GM19395 (cell line): ENCODE results near the gene RARB.
A peak's percentile ranks its signal among the peaks of the same experiment; 100 is the strongest.

Experiments used
- ATAC-seq: cut with Tn5 transposase; IDR thresholded peaks from one replicate; pipeline ENCODE4 v1.9.1; 2021; ENCODE audit warnings: mild to moderate bottlenecking, moderate library complexity; ENCODE audit not compliant: unreplicated experiment

RARB gene

GRCh38 chr3:25589104-25589782 is 161.2 kb downstream of the RARB start:
- ATAC-seq, result no peak

- ATAC-seq, result no peak
These were observed 161.8 kb downstream of the RARB start for GRCh38 chr3:25589783-25590258.

- no peak for ATAC-seq
These were observed 164.5 kb downstream of the RARB start for GRCh38 chr3:25592510-25592968.

DNA sequence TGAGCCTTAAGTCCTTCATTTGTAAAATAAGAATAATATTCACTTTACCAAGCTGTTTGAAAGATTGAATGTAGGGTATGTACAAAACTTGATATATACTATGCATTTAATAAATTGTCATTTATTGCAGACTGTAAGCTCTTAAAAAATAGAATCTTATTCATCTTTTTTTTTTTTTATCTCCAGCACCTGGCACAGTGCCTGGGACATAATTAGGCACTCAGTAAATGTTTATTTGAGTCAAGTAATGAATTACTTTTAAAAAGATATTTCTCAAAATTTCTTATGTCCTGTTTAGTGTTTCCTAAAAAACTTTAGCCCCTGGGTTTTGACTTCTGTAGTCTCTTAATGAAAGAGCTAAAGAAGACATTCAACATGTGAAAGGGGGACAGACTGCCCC is 164.9 kb downstream of the RARB start:
- no peak for ATAC-seq

DNA sequence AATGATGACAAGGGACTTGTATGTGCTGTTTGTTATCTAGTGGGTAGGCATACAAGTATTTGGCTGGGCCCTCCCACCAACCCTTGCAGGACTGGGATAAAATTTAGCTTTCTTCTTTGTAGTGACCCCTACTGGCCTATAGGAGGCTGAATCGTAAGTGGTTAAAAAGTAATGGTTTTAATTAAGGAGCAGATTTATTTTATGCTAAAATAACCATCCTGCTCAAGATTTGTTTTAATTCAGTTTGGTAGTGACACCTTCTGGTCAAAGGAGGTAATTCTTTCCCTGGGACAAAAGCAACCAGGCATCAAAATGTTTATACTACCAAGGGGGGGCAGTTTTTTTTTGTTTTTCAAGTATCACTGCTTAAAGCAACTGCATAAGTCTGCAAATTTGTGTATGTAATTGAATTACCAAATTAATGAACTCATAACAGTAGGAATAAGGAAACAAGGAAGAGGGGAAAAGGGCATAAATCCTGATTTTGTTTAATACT is 166.0 kb downstream of the RARB start:
- peak; percentile 59 for ATAC-seq

- no peak for ATAC-seq
These were observed 169.6 kb downstream of the RARB start for GRCh38 chr3:25597535-25598101.

DNA sequence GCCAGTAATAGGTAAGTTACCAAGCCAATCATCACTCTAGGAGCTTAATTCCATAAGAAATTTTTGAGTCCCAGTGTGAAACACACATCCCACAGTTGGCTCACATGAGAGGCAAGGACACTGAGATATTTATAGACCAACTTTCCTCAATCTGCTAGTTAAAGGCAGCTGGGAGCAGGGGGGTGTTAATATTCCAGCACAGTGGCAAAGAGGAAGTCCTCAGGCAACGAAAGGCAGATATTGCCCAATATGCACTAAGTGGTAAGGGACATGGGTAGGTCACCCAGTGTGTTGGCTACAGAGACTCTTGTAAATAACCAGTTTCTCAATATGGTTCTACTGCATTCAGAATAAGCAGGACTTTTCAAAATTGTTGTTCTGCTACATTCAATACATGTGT is 175.6 kb downstream of the RARB start:
- no peak for ATAC-seq

DNA sequence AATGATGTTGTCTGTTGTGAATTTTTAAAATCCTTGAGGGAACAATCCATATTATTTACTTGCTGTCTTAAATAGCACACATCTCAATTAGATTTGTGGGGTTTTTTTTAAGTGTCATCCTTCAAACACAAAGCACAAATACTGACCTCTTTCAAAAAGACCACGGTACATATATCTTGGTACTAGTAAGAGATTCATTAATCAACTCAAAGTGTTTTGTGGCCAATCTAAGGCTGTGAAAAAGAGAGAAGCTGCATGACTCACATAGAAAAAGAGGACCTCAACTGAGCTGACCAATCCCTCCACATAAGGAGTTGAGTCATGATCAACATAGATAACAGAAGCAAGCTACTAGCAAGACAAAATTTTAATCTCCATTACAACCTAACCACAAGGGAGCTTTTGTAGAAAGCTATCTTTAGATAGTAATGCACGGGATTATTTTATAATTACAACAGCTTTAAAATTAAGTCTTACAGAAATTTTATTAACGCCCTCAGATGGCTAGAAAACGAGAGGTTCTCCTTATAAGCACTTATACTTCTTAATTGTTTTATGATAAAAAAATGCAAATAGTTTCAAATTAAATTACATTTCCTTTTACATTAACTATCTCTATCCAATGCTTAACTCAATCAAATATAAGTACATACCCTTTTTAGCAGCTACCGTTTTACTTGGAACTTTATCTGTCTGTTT is 176.2 kb downstream of the RARB start:
- ATAC-seq, result no peak

GRCh38 chr3:25610167-25610566 is 182.1 kb downstream of the RARB start:
- ATAC-seq, result peak; percentile 77

- ATAC-seq, result no peak
These were observed 182.7 kb downstream of the RARB start for GRCh38 chr3:25610779-25611178.

- ATAC-seq, result no peak
These were observed 183.1 kb downstream of the RARB start for GRCh38 chr3:25611193-25611592.

DNA sequence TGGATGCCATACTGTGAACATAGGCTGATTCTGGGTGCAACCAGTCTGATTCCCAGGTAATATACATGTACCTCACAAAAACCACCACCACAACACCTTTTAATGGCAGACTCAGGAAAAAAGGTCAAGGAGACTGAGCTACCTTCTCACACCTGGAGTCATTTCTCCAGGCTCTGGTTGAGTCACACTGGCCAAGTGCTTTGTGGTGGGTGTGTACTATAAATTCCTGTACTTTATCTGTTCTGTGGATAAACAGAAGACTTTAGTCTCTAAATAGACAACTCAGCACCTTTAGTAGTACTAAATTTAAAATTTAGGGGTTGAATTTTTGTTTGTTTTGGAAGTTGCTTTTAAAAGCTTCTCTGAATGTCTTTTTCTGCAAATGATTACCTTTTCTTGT is 190.0 kb downstream of the RARB start:
- ATAC-seq, result no peak

DNA sequence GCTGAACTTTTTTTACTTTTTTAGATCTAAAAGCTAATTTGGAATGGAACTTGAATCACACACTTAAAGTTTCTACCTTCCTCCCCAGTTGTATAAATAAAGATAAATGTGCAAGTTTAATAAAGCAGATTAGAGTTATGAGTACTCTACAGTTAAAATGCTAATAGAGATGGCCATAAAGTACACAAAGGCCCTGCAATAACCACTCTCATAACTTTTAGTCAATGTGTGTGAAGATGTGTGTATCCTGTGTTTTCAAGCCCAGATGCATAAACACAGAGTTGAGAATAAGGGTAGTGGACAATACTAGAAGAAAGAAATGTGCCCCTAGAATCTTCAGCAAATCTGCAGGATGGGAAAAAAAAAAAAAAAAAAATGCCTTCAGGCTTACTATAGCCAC is 191.3 kb downstream of the RARB start:
- ATAC-seq, result no peak

- no peak for ATAC-seq
These were observed 192.4 kb downstream of the RARB start for GRCh38 chr3:25620493-25620892.

GRCh38 chr3:25621087-25621486 is 193.0 kb downstream of the RARB start:
- no peak for ATAC-seq

DNA sequence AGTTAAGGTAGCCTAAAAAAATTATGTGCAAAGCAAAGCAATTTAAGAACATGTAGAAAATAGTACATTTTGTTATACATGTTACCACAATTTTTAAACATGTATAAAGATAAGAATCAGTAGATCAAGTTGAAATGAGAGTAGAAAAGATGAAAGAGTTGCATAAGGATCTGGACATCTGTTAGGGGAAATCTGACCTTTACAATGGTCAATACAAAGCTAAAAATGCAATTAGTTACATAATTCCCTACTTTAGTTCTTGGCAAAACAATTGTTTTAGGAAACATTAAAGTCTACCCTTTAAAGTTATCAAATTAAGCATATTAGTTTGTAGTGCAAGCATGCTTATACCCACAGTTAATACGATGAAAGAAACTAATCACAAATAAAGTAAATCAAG is 203.9 kb downstream of the RARB start:
- no peak for ATAC-seq

GRCh38 chr3:25633919-25634318 is 205.9 kb downstream of the RARB start:
- no peak for ATAC-seq

- no peak for ATAC-seq
These were observed 207.0 kb downstream of the RARB start for GRCh38 chr3:25635038-25635437.
